ENCODE results near the gene KLHL29. TPM values are rescaled to one million over a fixed set of nuclear protein-coding genes. Genes with fewer than 3 reads are reported as not detected.
A peak's percentile ranks its signal among the peaks of the same experiment; 100 is the strongest.

The KLHL29 gene
- total RNA-seq, 1 donor from 2014 or later = 8.0 TPM

DNA sequence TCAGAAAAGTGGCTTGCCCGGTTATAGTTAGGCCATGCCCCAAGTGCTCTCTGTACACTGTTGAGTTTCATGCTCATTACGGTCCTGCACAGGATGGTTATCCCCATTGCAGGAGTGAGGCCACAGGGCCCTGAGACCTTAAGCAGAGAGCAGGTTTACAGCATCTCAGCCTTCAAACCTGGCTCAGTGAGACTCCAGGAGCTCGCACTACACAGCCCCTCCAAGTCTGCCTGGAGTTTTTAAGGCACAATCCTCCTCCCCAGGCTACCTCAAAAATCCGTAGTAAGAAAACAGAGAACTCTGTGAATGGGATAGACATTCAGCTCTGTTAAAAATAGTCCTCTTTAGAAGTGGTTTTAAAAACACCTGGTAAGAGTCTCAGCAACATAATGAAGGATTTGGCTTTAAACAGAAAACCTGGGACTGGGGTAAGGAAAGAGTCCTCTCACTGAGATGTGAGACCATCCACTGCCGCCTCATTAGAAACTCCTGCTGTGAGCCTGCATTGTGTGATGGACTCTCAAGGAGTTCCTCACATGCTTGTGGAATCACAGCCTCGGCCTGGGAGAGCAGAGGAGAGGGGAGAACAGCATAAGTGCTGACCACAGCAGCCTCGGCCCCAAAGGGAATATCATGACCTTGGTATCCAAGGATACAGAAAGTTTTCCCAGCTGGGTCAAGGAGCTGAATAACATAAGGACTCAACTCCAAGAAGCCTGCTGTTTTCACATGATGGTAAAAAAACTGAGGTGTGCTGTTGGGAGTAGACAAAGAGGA lies 327.2 kb downstream of the KLHL29 start:
- TF ChIP-seq, protein P1, sequence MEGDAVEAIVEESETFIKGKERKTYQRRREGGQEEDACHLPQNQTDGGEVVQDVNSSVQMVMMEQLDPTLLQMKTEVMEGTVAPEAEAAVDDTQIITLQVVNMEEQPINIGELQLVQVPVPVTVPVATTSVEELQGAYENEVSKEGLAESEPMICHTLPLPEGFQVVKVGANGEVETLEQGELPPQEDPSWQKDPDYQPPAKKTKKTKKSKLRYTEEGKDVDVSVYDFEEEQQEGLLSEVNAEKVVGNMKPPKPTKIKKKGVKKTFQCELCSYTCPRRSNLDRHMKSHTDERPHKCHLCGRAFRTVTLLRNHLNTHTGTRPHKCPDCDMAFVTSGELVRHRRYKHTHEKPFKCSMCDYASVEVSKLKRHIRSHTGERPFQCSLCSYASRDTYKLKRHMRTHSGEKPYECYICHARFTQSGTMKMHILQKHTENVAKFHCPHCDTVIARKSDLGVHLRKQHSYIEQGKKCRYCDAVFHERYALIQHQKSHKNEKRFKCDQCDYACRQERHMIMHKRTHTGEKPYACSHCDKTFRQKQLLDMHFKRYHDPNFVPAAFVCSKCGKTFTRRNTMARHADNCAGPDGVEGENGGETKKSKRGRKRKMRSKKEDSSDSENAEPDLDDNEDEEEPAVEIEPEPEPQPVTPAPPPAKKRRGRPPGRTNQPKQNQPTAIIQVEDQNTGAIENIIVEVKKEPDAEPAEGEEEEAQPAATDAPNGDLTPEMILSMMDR (IDR thresholded peaks at IDR 0.05) = no peak
- Mint-ChIP-seq H3K9me3 (ENCODE audit: low read depth) (no peaks in the 10 kb centered on the region), H3K27ac (ENCODE audit: unreplicated experiment) (peak overlapping the region; percentile 81), H3K36me3 (ENCODE audit: low read depth) (peaks cover 9% of the 10 kb centered on the region), H3K4me1 (ENCODE audit: low read depth) (peaks cover 21% of the 10 kb centered on the region), H3K4me3 (ENCODE audit: unreplicated experiment) (no peak overlapping the region), H3K27me3 (ENCODE audit: low read depth) (no peaks in the 10 kb centered on the region)
- no peak for DNase-seq (ENCODE audit: low spot score)

DNA sequence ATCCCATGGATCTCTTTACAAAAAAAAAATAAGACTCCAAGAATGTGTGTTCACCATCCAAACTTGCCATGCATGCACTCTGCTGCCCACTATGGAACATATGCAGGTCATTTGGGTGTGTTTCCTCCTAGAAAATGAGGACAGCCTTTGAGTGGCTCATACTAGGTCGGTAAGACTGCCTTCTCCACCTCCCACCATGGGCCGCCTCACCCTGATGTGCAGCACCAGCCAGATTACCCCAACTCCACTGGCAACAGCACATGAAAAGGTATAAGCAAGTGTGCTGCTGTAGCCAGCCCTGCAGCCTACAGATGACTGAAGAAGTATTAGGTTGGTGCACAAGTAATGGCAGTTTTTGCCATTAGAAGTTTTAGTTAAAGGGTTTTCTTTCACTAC lies 327.8 kb downstream of the KLHL29 start:
- Mint-ChIP-seq H3K4me3 (ENCODE audit: unreplicated experiment) (no peak overlapping the region), H3K27me3 (ENCODE audit: low read depth) (no peaks in the 10 kb centered on the region), H3K9me3 (ENCODE audit: low read depth) (no peaks in the 10 kb centered on the region), H3K27ac (ENCODE audit: unreplicated experiment) (peak overlapping the region; percentile 81), H3K4me1 (ENCODE audit: low read depth) (peaks cover 17% of the 10 kb centered on the region), H3K36me3 (ENCODE audit: low read depth) (peaks cover 5% of the 10 kb centered on the region)
- no peak for DNase-seq (ENCODE audit: low spot score)
- TF ChIP-seq, protein P1 (IDR thresholded peaks at IDR 0.05) = peak; percentile 50

DNA sequence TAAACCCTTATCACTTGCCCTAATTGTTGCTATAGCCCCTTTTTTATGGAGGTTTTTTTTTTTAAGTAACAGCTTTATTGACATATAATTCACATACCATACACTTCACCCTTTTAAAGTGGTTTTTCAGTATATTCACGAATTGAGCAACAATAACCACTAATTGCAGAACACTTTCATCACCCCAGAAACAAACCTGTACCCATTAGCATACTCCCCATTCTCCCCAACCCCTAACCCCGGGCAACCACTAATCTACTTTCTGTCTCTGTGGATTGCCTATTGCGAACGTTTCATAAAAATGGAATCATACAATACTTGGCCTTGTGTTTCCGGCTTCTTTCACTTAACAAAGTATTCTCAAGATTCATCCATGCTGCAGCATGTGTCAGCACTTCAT lies 328.4 kb downstream of the KLHL29 start:
- H3K27me3 Mint-ChIP-seq (ENCODE audit: low read depth) = no peaks in the 10 kb centered on the region
- no peak overlapping the region for H3K4me3 Mint-ChIP-seq (ENCODE audit: unreplicated experiment)
- TF ChIP-seq, protein P1 (IDR thresholded peaks at IDR 0.05) = no peak
- H3K4me1 Mint-ChIP-seq (ENCODE audit: low read depth) = peaks cover 17% of the 10 kb centered on the region
- H3K27ac Mint-ChIP-seq (ENCODE audit: unreplicated experiment) = peak overlapping the region; percentile 25
- no peak for DNase-seq (ENCODE audit: low spot score)
- no peaks in the 10 kb centered on the region for H3K9me3 Mint-ChIP-seq (ENCODE audit: low read depth)
- peaks cover 3% of the 10 kb centered on the region for H3K36me3 Mint-ChIP-seq (ENCODE audit: low read depth)

DNA sequence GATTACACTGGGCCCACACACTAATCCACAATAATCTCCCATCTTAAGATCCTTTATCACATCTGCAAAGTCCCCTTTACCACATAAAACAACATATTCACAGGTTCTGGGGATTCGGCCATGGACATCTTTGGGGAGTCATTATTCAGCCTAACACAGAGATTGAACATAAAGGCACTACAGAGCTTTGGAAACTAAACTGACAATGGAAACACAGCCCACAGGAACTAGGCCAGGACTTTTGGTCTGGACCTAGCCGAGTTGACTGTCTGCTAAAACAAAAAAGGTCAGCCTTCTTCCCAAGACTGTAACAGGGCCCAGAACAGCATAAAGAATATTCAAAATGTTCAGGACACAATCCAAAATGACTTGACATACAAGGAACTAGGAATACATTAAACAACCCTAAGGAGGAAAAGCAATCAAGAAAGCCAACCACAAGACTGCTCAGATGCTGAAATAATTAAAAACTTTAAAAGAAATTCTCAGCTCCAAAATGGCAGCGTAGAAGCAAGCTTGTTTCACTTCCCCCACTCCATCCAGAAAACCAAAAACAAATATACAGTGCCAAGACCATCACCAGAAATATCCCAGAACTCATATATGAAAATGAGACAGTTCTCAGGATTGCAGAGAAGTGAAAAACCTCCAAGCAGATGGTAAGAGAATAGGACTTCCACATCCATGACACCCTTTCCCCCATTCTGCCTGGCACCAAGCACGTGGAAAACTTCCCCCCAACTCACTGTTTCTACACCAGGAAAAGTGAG lies 334.1 kb downstream of the KLHL29 start:
- no peak for DNase-seq (ENCODE audit: low spot score)
- H3K27ac Mint-ChIP-seq (ENCODE audit: unreplicated experiment) = no peak overlapping the region
- TF ChIP-seq, protein P1 (IDR thresholded peaks at IDR 0.05) = no peak
- H3K9me3 Mint-ChIP-seq (ENCODE audit: low read depth) = peaks cover 17% of the 10 kb centered on the region
- H3K4me3 Mint-ChIP-seq (ENCODE audit: unreplicated experiment) = no peak overlapping the region
- H3K4me1 Mint-ChIP-seq (ENCODE audit: low read depth) = peaks cover 10% of the 10 kb centered on the region
- peaks cover 20% of the 10 kb centered on the region for H3K36me3 Mint-ChIP-seq (ENCODE audit: low read depth)
- no peaks in the 10 kb centered on the region for H3K27me3 Mint-ChIP-seq (ENCODE audit: low read depth)

DNA sequence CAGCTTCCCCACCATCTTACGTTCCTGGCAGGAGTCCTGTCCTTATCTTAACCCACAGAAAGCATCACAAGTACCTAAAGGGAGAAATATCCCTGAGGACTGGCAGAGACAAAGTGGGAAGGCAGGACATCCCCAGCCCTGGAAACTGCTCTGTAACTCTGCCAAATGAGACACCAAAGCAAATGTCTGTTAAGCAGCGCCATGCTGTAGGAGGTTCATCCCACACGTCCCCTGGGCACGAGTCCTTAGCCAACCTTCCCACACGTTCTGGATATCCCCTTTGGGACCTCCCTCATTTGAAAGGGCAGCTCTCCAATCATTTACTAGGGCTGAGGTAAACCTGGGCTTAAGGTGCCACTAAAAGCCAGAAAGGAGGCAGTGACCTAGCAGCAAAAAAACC lies 334.7 kb downstream of the KLHL29 start:
- Mint-ChIP-seq H3K36me3 (ENCODE audit: low read depth) (peaks cover 22% of the 10 kb centered on the region), H3K27ac (ENCODE audit: unreplicated experiment) (no peak overlapping the region), H3K9me3 (ENCODE audit: low read depth) (peaks cover 17% of the 10 kb centered on the region), H3K4me1 (ENCODE audit: low read depth) (peaks cover 10% of the 10 kb centered on the region), H3K27me3 (ENCODE audit: low read depth) (no peaks in the 10 kb centered on the region), H3K4me3 (ENCODE audit: unreplicated experiment) (no peak overlapping the region)
- TF ChIP-seq, protein P1 (IDR thresholded peaks at IDR 0.05) = no peak
- DNase-seq (ENCODE audit: low spot score) = no peak

All from chondrocyte (in vitro differentiated cells).